CD14-positive monocyte (primary cell): ENCODE results near the gene MTUS2. TPM values are rescaled to one million over a fixed set of nuclear protein-coding genes. Genes with fewer than 3 reads are reported as not detected.

Experiments
- DNase-seq, 3 donors: peaks; one replicate each; pipeline ENCODE4 v3.0.0-alpha.2; 2011 to 2022
- H2AFZ ChIP-seq: 2 replicates; pipeline ENCODE4 v1.6.0; 2012; ENCODE audit warnings: mild to moderate bottlenecking, low read depth, low read length, inconsistent platforms; ENCODE audit not compliant: insufficient read depth, poor library complexity, severe bottlenecking
- H3K27ac ChIP-seq, 2 donors: 1 replicate in 1 of 2; 2 replicates in 1 of 2; pipeline ENCODE4 v1.5.1; 2012 to 2013; ENCODE audit warnings: low read length in 2 of 2, control low read depth in 1 of 2, inconsistent platforms in 1 of 2, low read depth in 1 of 2, mild to moderate bottlenecking in 1 of 2
- H3K27me3 ChIP-seq, 2 donors: one replicate each; pipeline versions ENCODE4 v1.6.0 to v1.6.1; 2011 to 2013; ENCODE audit warnings: low read length in 2 of 2; ENCODE audit not compliant: control insufficient read depth in 2 of 2, insufficient read depth in 2 of 2
- H3K36me3 ChIP-seq, 2 donors: replicated peaks in 1 of 2; 1 replicate in 1 of 2; 2 replicates in 1 of 2; pipeline versions ENCODE4 v1.5.1 to v1.6.1; 2012 to 2013; ENCODE audit warnings: low read length in 2 of 2, control low read depth in 1 of 2, inconsistent platforms in 1 of 2, mild to moderate bottlenecking in 1 of 2; ENCODE audit not compliant: insufficient read depth in 2 of 2, control insufficient read depth in 1 of 2
- H3K4me1 ChIP-seq, 2 donors: 1 replicate in 1 of 2; 2 replicates in 1 of 2; pipeline versions ENCODE4 v1.5.1 to v1.6.1; 2012 to 2013; ENCODE audit warnings: low read length in 2 of 2, control low read depth in 1 of 2, inconsistent platforms in 1 of 2, mild to moderate bottlenecking in 1 of 2, moderate library complexity in 1 of 2; ENCODE audit not compliant: insufficient read depth in 2 of 2, control insufficient read depth in 1 of 2
- H3K4me2 ChIP-seq: replicated peaks from 2 replicates; pipeline ENCODE3; 2012; ENCODE audit warnings: low read length, moderate library complexity, mild to moderate bottlenecking; ENCODE audit not compliant: poor library complexity, severe bottlenecking; ENCODE audit errors: extremely low read depth
- H3K4me3 ChIP-seq, 3 experiments: fragments of 200-600 bp in 1 of 3; sonication (generic) in 1 of 3; replicated peaks in 1 of 3; 1 replicate in 2 of 3; 2 replicates in 1 of 3; pipeline ENCODE4 v1.5.1; 2011 to 2013; ENCODE audit warnings: low read length in 3 of 3, mild to moderate bottlenecking in 3 of 3, control low read depth in 2 of 3, low read depth in 2 of 3, inconsistent platforms in 1 of 3, moderate library complexity in 1 of 3
- H3K79me2 ChIP-seq: 2 replicates; pipeline ENCODE4 v1.6.0; 2012; ENCODE audit warnings: mild to moderate bottlenecking, control low read depth, inconsistent platforms, low read length, moderate library complexity; ENCODE audit not compliant: insufficient read depth
- H3K9ac ChIP-seq: 2 replicates; pipeline ENCODE4 v1.6.0; 2017; ENCODE audit warnings: low read length, mild to moderate bottlenecking; ENCODE audit not compliant: insufficient read depth, poor library complexity, severe bottlenecking
- H3K9me3 ChIP-seq, 2 donors: replicated peaks in 1 of 2; 1 replicate in 1 of 2; 2 replicates in 1 of 2; pipeline versions ENCODE4 v1.5.1 to v1.6.1; 2012 to 2013; ENCODE audit warnings: low read length in 2 of 2, control low read depth in 1 of 2; ENCODE audit not compliant: control insufficient read depth in 1 of 2, insufficient read depth in 1 of 2
- H4K20me1 ChIP-seq: 2 replicates; pipeline ENCODE4 v1.6.0; 2012; ENCODE audit warnings: mild to moderate bottlenecking, low read length, control low read depth, moderate library complexity; ENCODE audit not compliant: insufficient read depth
- H3K27ac Mint-ChIP-seq, 7 donors: one replicate each; pipeline ENCODE4 v1.8.0; 2020; ENCODE audit warnings: mild to moderate bottlenecking in 7 of 7, mixed read lengths in 7 of 7, moderate library complexity in 6 of 7, inconsistent platforms in 2 of 7
- H3K27me3 Mint-ChIP-seq, 3 donors: one replicate each; pipeline ENCODE4 v1.8.0; 2021 to 2022; ENCODE audit warnings: low read depth in 3 of 3, mild to moderate bottlenecking in 3 of 3, mixed read lengths in 3 of 3, moderate library complexity in 3 of 3, inconsistent platforms in 1 of 3
- H3K36me3 Mint-ChIP-seq, 2 donors: one replicate each; pipeline ENCODE4 v1.8.0; 2020; ENCODE audit warnings: mixed read lengths in 2 of 2, inconsistent platforms in 1 of 2, mild to moderate bottlenecking in 1 of 2
- H3K4me1 Mint-ChIP-seq: one replicate; pipeline ENCODE4 v1.8.0; 2020; ENCODE audit warnings: mild to moderate bottlenecking, mixed read lengths
- H3K4me3 Mint-ChIP-seq, 2 donors: one replicate each; pipeline ENCODE4 v1.8.0; 2020; ENCODE audit warnings: mild to moderate bottlenecking in 2 of 2, mixed read lengths in 2 of 2, moderate library complexity in 1 of 2
- H3K9me3 Mint-ChIP-seq, 7 donors: one replicate each; pipeline ENCODE4 v1.8.0; 2020 to 2022; ENCODE audit warnings: mixed read lengths in 7 of 7, mild to moderate bottlenecking in 6 of 7, moderate library complexity in 6 of 7, inconsistent platforms in 2 of 7
- WGBS: methylation state at CpG from one replicate; pipeline ENCODE4 v1.1.5; 2013; ENCODE audit warnings: missing lambda C conversion rate; ENCODE audit not compliant: insufficient coverage; 5-methylcytosine and 5-hydroxymethylcytosine counted together
- intact Hi-C, 2 donors: fragments of 100-400 bp; cut with micrococcal nuclease; formaldehyde crosslinking; loops; one replicate each; pipeline versions ENCODE4 v1.15.0 to v1.15.1; 2023
- polyA plus RNA-seq, 3 donors: library from polyadenylated mRNA; depleted of rRNA in 1 of 3; unstranded in 2 of 3; stranded (reverse) in 1 of 3; fragments of 300-500 nt in 2 of 3; fragments of >200 nt in 1 of 3; fragmentation: Illumina TruSeq in 2 of 3; gene quantifications; 1 replicate in 2 of 3; 2 replicates in 1 of 3; pipeline ENCODE4 v1.2.3, GENCODE V29; 2012 to 2021
- TF ChIP-seq, protein P1 (sequence below): fragments of 200-600 bp; IDR thresholded peaks from one replicate; pipeline ENCODE4 v1.8.0; 2022; ENCODE audit warnings: antibody characterized with exemption, mild to moderate bottlenecking

The MTUS2 gene
- polyA plus RNA-seq, 3 donors, result 0.04 TPM; not detected in 2

DNA sequence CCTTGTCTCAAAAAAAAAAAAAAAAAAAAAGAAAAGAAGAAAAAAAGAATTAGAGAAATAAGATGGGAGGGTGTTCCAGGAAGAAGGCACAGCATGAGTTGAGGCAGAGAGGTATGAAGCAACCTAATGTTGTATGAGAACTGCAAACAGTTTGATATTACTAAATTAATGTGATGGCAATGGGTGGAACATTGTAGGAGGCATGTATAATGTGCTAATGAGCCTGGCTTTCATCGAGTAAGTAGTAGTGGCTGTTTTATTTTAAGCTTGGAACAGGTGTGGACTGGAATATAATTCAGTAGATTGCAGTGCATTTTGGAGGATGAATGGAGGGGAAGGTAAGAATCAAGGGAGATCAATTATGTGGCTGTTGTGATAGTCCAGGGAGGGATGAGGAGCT lies 156.1 kb downstream of the MTUS2 start:
- Mint-ChIP-seq H3K4me3 (no peak overlapping the region), H3K4me1 (no peaks in the 10 kb centered on the region), H3K36me3 (no peaks in the 10 kb centered on the region), H3K27ac (no peak overlapping the region), H3K27me3 (peaks cover 0 to 1% (median 0%) of the 10 kb centered on the region in 3 donors), H3K9me3 (peaks cover 0 to 4% (median 0%) of the 10 kb centered on the region in 7 donors)
- Histone ChIP-seq H3K4me3 (no peak overlapping the region), H3K4me1 (no peaks in the 10 kb centered on the region), H3K9me3 (no peaks in the 10 kb centered on the region), H4K20me1 (no peaks in the 10 kb centered on the region), H3K36me3 (no peaks in the 10 kb centered on the region), H2AFZ (no peak overlapping the region), H3K9ac (no peak overlapping the region), H3K79me2 (no peaks in the 10 kb centered on the region), H3K4me2 (no peak overlapping the region), H3K27me3 (no peaks in the 10 kb centered on the region), H3K27ac (no peak overlapping the region)
- DNase-seq, result no peak
- intact Hi-C loops, result no loop called here
- TF ChIP-seq, protein P1, sequence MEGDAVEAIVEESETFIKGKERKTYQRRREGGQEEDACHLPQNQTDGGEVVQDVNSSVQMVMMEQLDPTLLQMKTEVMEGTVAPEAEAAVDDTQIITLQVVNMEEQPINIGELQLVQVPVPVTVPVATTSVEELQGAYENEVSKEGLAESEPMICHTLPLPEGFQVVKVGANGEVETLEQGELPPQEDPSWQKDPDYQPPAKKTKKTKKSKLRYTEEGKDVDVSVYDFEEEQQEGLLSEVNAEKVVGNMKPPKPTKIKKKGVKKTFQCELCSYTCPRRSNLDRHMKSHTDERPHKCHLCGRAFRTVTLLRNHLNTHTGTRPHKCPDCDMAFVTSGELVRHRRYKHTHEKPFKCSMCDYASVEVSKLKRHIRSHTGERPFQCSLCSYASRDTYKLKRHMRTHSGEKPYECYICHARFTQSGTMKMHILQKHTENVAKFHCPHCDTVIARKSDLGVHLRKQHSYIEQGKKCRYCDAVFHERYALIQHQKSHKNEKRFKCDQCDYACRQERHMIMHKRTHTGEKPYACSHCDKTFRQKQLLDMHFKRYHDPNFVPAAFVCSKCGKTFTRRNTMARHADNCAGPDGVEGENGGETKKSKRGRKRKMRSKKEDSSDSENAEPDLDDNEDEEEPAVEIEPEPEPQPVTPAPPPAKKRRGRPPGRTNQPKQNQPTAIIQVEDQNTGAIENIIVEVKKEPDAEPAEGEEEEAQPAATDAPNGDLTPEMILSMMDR, result no peak
- WGBS, result 82% methylated on average over 1 of the region's 1 CpG

DNA sequence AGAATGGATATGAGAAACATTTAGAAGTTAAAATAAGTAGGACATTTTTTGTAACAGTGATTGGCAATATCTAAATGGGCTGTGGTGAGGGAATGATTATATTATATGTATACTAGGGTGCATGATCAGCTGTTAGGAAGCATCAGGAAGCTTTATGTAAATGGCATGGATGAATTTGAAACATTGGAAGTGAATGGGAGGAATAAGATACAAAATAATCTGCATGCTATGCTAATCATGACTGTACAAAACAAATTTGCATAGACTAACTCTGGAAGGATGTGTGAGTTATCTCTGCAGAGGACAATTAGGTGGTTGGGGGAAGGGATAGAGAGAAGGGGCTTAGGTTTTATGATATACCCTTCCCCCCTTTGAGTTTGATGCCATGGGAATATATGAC lies 156.5 kb downstream of the MTUS2 start:
- Mint-ChIP-seq H3K9me3 (peaks cover 0 to 4% (median 1%) of the 10 kb centered on the region in 7 donors), H3K27me3 (peaks cover 0 to 1% (median 0%) of the 10 kb centered on the region in 3 donors), H3K4me3 (no peak overlapping the region), H3K36me3 (no peaks in the 10 kb centered on the region), H3K4me1 (no peaks in the 10 kb centered on the region), H3K27ac (no peak overlapping the region)
- Histone ChIP-seq H3K9ac (no peak overlapping the region), H3K27ac (no peak overlapping the region), H3K9me3 (no peaks in the 10 kb centered on the region), H3K4me2 (no peak overlapping the region), H3K4me1 (no peaks in the 10 kb centered on the region), H2AFZ (no peak overlapping the region), H3K4me3 (no peak overlapping the region), H3K27me3 (no peaks in the 10 kb centered on the region), H3K36me3 (no peaks in the 10 kb centered on the region), H3K79me2 (no peaks in the 10 kb centered on the region), H4K20me1 (no peaks in the 10 kb centered on the region)
- TF ChIP-seq, protein P1, result no peak
- intact Hi-C loops, result no loop called here
- DNase-seq, result no peak
